Activated CD4-positive, alpha-beta T cell treated with anti-CD3 and anti-CD28 coated beads for 48 hours (primary cell): ENCODE results near the gene MCCC2.
A peak's percentile ranks its signal among the peaks of the same experiment; 100 is the strongest.
"Not testable (repeated sequence)": the region's sequence is repeated elsewhere in the genome, so short reads cannot be mapped to it uniquely, and the experiment has no call there.

Experiments used
- DNase-seq: peaks from one replicate; pipeline ENCODE4 v3.0.0-alpha.2; 2020

The MCCC2 gene

DNA sequence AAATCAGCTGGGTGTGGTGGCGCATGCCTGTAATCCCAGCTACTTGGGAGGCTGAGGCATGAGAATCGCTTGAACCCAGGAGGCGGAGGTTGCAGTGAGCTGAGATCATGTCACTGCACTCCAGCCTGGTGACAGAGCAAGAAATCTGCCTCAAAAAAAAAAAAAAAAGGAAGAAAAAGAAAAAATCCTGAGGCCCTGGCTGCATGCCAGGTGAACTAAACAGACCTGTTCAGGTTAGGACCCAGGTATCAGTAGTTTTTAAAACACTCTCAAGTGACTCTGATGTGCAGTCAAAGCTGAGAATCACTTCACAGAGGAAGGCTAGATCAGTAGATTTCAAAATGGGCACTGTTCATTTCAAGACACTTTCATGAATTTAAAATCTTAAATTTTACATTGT is 77.5 kb downstream of the MCCC2 start:
- not testable (repeated sequence) for DNase-seq

- DNase-seq = no peak
These were observed 79.2 kb downstream of the MCCC2 start for GRCh38 chr5:71666321-71666720.

GRCh38 chr5:71677977-71678376 is 90.8 kb downstream of the MCCC2 start:
- DNase-seq = no peak

DNA sequence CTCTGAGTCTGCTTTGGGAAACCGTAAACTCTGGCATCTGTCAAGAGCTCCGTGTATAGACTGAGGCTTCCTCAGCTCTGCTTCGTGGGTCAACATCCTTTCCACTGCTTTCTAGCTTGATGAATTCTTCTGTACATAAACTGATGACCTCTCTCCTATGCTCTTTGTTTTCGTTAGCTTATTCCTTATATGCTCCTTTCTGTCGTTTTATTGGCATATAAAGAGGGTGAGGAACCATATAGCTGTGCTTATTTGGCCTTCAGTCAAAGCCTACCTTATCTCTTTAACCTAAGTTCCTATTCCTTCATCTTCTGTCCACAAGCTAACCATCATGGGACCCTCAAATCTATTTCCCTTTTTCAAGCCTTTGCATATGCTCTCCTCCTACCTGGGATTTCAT is 92.6 kb downstream of the MCCC2 start:
- no peak for DNase-seq

- DNase-seq = no peak
These were observed 93.4 kb downstream of the MCCC2 start for GRCh38 chr5:71680510-71680909.

GRCh38 chr5:71681296-71681695 is 94.2 kb downstream of the MCCC2 start:
- no peak for DNase-seq

DNA sequence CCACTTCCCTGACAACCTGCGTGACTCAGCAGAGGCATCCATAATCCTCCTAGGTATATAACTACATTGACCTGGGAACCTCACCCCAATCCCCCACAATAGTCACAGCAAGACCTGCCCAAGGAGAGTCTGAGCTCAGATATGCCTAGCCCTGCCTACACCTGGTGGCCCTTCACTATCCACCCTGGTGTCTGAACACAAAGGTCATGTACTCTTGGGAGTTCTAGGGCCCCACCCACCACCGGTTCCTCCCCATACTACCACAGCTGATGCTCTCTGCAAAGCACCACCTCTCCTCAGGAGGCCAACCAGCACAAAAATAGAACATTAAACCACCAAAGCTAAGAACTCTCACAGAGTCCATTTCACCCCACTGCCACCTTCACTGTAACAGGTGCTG is 97.2 kb downstream of the MCCC2 start:
- no peak for DNase-seq

GRCh38 chr5:71693828-71694427 is 106.8 kb downstream of the MCCC2 start:
- no peak for DNase-seq

- DNase-seq = no peak
These were observed 107.9 kb downstream of the MCCC2 start for GRCh38 chr5:71695071-71695470.

GRCh38 chr5:71695595-71695994 is 108.5 kb downstream of the MCCC2 start:
- no peak for DNase-seq

GRCh38 chr5:71697967-71698366 is 110.8 kb downstream of the MCCC2 start:
- DNase-seq = no peak

DNA sequence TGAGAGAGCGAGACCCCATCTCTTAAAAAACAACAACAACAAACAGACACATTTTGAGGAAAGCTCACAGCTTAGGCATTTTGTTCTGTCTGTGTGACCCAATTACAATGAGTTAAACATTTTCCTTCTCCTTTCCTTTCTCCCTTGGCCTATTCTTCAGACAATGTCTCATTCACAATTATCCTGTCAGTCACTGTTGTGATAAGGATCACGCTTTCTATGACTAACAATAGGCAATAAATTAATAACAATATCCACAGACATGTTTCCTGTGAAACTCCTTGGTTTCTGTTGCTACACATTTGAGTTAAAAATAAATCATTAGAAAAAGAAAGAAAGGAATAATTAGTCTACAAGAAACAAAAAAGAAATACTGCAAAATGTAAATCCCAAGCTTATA is 112.1 kb downstream of the MCCC2 start:
- no peak for DNase-seq

DNA sequence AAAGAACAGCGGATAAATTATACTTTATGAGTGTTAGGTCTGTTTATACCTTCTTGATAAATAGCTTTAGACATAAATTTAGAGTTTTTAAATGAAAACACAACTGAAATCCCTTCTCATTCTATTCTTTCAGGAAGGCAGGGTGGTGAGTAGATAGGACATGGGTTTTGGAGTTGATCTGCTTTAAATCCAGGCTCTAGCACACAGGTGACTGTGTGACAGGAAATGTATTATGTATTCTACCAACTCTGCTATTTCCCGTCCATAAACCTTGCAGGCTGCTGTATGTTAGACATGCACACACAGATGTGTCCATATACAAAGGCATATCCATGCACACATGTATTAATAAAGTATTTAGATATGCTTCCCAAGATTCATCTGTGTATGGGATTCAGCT is 112.6 kb downstream of the MCCC2 start:
- DNase-seq = no peak

- no peak for DNase-seq
These were observed 113.7 kb downstream of the MCCC2 start for GRCh38 chr5:71700803-71701202.

DNA sequence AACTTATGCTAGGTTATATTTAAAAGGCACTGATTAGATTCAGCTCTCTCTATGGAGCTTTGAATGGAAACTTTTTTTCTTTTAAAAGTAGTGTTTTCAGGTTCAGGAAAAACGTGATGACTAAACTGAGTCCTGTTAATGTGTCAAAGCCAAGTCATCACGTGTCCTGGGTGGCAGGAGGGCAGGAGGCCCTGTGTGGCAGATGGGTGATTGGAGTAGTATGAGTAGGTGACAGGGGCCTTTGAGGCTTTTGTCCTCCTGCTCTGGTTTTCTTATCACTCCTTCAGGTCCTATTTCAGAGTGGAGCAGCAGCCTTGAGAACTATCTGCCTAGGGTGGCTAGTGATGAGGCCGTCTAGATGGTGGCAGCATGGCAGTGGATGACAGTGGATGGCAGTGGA is 114.3 kb downstream of the MCCC2 start:
- peak; percentile 23 for DNase-seq

DNA sequence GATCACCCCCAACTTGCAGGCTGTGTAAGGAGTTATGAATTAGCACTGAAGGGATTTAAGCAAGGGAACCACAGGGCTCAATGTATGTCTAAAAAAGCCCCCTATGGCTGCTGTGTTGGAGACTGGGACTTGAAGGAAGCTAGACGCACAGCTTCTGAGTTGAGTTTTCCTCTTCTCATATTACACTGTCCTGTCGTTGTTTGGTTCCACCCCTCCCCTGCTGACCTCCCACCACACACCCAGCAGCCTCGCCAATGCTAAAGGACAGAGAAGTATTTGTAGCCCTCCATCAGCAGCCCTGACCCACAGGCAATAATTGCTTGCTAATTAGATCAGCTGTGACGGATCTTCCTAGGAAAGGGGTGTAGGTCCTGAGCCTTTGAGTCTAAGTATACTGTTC is 116.8 kb downstream of the MCCC2 start:
- no peak for DNase-seq

- DNase-seq = no peak
These were observed 118.3 kb downstream of the MCCC2 start for GRCh38 chr5:71705421-71705820.

GRCh38 chr5:71706906-71707305 is 119.8 kb downstream of the MCCC2 start:
- no peak for DNase-seq
